HG03521 (cell line): Measurements from ENCODE around the gene SLC25A39.
"Not testable (repeated sequence)": the region's sequence is repeated elsewhere in the genome, so short reads cannot be mapped to it uniquely, and the experiment has no call there.

Experiments used
- ATAC-seq: cut with Tn5 transposase; IDR thresholded peaks from one replicate; pipeline ENCODE4 v1.9.1; 2021; ENCODE audit warnings: mild to moderate bottlenecking, moderate library complexity; ENCODE audit not compliant: unreplicated experiment

Gene SLC25A39

DNA sequence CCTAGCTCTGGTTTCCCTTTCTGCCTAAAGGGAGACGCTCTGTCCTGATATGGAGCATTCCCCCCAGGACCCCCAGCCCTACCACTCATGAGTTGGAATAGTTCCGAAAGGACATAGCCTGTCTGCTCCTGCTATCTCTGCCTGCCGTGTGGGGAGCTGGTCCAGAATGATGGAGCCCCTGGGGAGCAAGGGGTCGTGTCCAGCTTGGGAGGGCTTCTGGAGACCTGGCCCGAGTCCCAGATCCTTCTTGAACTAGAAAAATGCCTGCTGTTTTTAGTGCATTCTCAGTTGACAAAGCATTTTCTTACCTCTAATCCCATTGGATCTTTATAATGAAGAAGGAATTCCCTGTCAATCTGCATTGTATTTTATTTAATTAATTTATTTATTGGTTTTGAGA, 11.3 kb upstream of the SLC25A39 start:
- ATAC-seq: no peak

DNA sequence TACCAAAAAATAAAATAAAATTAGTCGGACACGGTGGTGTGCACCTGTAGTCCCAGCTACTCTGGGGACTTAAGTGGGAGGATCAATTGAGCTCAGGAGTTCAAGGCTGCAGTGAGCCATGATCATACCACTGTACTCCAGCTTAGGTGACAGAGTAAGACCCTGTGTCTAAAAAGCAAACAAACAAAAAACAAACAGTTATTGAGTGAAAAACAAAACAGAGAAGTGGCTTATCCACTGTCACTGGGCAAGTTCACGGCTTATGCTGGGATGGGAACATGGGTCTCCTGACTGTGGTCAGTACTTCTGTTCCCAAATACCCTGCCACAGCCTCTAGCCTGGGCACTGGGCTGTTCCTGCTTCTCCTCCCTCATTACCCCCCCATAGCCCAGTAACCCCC, 10.9 kb upstream of the SLC25A39 start:
- no peak for ATAC-seq

DNA sequence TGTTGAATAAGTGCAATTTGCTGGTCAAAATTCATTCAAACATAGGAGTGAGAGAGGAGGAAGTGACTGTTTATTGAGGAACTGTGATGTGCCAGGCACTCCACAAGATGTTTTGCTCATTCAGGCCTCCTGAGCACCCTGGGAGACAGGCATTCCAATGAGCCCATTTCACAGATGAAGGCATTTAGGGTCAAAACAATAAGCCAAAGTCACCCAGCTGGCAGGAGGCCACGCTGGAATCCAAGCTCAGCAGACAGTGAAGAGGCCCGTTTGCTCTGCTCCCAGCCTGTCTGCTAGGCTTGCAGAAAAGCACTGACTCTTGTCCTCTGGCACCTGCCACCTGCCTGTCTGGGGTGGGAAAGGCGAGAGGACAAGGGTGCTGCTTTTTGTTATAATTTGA, 10.1 kb upstream of the SLC25A39 start:
- no peak for ATAC-seq

DNA sequence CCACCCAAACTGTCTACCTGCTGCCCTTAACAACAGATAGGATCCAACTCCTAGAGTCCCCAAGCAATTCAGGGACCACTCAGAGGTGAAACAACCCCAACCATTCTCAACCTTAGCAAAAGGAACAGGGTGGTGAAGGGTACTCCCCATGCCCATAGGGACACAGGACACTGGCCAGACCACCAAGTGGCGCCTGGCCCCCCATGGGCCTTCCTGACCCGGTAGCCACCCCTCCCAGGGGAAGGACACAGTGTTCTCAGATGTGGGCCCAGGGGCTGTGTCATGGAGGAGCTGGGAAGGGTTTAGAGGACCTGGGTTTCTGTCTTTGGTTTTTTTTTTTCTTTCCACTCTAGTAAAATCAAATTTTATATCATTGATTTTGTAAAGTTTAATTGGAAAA, 9.7 kb upstream of the SLC25A39 start:
- no peak for ATAC-seq

DNA sequence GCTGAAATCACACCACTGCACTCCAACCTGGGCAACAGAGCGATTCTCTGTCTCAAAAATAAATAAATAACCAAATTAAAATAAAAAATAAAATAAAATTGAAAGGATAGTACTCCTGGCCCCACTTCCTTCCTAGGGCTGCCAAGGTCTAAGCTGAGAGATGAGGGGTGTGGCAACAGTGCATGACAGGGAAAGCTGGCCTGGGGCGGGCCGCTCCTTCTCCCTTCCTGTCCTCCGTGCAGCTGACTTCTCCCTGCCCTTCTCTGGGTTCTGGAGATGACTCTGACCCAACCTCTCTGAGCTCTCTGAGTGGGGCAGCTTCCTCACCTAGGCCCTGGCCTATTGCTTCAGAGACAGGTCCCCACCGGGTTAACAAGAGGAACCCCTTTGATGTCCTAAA, 8.7 kb upstream of the SLC25A39 start:
- ATAC-seq: no peak

DNA sequence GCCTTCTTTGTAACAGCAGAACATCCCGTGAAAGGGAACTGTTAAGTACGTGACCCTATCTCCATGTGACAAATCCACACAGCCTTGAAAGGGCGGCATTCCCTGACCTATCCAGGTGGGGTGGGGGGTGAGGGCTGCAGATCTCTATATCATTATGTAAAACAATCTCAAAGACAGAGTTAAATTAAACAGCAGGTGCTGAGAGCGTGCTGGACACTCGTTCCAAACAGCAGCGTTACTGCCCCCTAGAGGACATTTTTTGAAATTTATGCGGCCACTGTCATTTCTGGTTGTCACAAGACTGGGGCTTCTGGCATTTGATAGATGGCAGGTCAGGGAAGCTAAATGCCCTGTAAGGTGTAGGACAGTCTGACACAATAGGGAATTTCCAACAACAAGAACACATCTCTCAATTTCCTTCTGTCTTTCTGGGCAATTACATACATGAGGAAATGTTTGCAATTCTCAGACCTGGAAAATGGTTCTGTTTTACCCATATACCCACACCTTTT, 6.7 kb upstream of the SLC25A39 start:
- no peak for ATAC-seq

DNA sequence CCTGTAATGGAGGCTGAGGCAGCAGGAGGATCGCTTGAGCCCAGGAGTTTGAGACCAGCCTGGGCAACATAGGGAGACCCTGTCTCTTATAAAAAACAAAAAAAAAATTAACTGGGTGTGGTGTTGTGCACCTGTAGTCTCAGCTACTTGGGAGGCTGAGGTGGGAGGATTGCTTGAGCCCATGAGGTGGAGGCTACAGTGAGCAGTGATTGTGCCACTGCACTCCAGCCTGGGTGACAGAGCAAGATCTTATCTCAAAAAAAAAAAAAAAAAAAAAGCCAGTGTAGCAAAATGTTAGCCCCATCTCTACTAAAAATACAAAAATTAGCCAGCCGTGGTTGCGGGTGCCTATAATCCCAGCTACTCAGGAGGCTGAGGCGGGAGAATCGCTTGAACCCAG, 5.6 kb upstream of the SLC25A39 start:
- not testable (repeated sequence) for ATAC-seq

DNA sequence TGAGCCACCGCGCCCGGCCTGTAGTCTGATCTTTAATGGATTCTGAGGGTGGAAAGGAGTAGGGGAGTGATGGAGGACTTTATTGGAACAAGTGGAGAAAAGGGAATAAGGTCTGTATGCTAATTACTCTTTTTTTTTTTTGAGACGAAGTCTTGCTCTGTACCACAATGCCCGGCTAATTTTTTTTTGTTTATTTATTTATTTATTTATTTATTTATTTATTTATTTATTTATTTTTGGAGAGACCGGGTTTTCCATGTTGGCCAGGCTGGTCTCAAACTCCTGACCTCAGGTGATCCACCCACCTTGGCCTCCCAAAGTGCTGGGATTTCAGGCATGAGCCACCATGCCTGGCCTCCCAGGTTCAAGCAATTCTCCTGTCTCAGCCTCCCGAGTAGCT, 4.9 kb upstream of the SLC25A39 start:
- ATAC-seq: not testable (repeated sequence)

DNA sequence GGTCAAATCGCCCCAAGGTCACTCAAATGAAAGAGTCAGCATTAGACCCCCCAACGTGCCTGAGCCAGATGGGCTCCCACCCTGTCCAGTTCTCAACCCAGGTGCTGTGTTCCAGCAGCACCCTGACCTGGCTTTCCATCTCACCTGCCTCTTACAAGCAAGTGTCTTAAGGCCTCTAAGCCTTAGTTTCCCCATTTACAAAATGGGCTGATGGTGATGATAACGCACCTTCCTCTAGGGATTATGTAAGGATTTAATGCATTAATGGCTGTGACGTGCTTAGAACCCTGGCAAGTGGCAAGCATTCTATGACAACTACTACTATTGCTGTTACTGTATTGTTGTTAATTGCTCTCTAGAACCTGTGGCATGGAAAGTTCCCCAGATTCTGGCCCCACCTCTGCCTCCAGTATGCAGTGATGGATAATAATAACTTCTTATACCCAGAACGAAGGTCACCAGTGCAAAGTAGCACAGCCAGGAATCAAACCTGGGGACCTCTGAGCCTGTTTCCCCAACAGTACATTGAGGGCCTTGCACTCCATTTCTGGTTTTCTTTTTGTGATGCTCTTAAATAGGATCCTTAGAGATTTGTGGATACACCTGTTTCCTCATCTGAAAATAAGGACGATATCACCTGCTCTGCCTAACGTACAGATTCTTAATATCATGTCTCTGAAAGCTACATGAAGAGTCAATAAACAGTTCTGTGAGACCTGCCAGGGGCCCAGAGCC, 3.3 kb upstream of the SLC25A39 start:
- no peak for ATAC-seq

DNA sequence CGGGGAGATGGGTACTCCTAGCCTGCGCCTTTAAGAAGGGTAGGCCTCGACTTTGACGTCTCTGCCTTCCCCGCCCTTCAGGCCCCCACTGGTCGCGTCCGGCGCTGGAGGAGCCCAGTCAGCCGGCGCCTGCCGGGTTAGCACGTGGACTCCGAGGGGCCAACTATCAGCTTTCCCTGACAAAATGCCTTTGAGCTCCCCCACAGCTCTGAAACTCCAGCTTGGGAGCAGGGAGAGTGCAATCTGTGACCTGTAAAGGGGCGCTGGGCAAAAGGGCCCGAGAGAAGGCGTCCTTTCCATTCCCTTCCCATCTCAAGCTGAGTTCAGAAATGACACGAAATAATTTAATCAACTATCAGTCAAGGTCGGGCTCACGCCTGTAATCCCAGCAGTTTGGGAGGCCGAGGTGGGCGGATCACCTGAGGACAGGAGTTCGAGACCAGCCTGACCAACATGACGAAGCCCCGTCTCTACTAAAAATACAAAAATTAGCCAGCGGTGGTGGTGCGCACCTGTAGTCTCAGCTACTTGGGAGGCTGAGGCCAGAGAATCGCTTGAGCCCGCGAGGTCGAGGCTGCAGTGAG, 2.3 kb upstream of the SLC25A39 start:
- ATAC-seq: peak; percentile 50

DNA sequence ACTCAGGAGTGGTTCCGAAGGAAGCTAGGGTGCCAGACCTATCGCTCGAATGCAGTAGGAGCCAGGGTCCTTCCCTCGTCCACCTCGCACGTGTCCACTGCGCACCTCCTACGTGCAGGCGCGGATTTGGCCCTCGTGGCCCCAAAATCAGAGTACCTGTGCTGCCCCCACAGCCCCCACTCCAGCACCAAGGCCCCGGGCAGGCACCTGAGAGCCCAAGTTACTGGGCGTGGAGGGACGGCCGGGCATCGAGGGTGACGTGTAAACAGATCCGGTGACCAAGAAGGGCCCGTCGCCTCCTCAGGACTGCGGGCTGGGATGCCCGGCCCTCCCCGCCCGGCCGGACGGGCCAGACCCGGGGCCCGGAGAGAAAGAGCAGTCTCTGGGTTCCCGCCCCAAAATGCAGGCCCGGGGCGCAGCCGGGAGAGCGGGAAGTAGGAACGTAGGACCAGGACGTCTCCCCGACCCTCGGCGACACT, 492 bp downstream of the SLC25A39 start:
- no peak for ATAC-seq

DNA sequence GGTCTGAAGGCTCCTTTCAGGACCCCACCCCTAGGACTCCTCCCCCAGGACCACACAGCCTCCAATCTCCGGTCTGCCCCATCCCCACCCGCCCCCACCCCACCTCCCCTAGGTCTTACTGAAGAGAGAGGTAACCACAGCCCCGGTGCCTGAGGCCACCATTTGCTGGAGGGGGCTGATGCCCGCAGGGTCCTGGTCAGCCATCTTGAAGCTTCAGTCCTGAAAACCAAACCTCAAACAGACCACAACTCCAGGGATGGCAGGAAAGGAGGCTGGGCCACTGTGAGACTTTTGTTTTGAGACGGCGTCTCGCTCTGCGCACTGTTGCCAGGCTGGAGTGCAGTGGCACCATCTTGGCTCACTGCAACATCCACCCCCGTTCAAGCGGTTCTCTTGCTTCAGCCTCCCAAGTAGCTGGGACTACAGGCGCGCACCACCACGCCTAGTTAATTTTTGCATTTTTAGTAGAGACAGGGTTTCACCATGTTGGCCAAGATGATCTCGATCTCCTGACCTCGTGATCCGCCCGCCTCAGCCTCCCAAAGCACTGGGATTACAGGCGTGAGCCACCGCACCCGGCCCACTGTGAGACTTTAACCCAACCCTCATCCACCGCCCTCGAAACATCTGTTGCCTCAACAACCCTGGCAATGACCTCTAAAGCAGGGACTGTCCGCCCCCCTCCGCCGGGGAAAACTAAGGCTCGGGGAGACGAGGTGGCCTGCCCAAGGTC, 1.1 kb downstream of the SLC25A39 start:
- no peak for ATAC-seq

DNA sequence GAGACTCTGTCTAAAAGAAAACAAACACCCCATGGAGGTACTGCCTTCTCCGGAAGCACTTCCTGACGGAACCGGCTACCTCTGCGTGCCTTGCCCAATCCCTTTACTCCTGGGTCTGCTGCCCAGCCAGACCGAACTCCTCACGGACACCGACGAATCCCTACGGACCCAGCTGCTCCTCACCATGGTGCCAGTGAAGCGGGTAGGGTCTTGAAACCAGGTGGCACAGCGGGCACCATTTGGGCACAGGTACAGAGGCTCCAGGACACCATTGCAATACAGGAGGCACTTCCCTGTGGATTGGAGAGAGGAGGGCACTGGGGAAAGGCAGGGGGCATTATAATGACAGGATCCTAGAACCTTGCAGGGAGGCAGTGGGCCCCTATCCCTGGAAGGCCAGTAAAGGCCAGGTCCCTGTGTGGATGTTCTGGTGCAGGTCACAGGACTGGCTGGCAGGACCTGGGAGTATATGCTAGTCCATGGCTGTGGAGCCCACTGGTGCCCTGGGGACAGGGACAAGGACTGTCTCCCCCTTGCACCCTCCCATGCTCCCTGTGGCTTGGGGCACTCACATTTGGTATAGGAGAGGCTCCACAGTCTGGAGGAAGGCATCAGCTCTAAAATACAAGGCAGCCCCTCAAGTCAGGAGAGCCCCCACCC, 2.3 kb downstream of the SLC25A39 start:
- ATAC-seq: no peak

DNA sequence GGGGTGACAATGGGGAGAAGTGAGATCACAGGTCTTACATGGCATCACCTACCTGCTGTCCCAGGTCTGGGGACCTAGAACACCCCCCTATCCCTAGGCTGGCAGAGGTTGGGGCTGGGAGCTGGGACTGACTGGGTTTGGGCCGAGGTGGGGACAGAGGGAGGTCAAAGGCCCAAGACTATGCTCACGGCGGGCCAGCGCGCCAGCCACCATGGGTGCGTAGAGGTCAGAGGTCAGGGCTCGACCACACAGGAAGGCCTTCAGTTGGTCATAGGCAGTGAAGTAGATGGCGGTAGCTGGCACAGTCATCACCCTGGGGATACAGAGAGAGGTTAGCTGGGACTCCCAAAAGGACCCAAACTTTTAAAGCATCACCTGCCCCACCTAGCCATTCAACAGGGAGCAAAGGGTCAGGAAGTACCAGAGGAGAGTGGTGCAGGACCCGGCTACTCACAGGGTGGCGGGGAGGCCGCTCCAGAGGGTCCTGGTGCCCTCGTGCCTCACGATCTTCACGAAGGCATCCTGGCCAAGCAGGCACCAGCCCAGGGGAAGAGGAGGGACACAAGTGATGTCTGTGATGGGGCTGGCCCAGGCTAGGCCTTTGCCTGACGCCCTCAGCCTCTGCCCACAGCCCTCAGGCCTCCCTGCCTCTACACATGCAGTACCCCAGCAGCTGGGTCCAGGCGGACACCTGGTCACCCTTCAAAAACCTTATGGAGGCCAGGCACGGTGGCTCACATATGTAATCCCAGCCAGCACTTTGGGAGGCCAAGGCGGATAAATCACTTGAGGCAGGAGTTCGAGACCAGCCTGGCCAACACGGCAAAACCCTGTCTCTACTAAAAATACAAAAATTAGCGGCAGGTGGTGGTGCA, 3.1 kb downstream of the SLC25A39 start:
- no peak for ATAC-seq

DNA sequence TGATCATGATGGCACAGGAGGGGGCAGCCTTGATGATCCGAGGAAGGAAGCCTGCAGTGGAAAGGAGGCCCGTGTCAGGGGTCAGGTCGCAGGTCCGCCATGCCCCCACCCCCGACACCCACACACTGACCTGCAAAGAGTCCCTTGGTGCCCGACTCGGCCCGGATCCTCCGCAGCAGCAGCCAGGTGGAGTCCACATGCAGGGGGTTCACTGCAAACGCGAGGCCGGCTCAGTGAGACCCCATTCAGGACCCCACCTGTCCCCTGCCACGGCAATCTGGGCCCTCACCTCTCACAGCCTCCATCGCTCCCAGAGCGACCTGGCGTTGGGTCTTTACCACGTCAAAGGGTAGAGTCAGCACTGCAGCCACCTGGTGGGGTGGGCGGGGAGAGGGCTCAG, 4.6 kb downstream of the SLC25A39 start:
- no peak for ATAC-seq

DNA sequence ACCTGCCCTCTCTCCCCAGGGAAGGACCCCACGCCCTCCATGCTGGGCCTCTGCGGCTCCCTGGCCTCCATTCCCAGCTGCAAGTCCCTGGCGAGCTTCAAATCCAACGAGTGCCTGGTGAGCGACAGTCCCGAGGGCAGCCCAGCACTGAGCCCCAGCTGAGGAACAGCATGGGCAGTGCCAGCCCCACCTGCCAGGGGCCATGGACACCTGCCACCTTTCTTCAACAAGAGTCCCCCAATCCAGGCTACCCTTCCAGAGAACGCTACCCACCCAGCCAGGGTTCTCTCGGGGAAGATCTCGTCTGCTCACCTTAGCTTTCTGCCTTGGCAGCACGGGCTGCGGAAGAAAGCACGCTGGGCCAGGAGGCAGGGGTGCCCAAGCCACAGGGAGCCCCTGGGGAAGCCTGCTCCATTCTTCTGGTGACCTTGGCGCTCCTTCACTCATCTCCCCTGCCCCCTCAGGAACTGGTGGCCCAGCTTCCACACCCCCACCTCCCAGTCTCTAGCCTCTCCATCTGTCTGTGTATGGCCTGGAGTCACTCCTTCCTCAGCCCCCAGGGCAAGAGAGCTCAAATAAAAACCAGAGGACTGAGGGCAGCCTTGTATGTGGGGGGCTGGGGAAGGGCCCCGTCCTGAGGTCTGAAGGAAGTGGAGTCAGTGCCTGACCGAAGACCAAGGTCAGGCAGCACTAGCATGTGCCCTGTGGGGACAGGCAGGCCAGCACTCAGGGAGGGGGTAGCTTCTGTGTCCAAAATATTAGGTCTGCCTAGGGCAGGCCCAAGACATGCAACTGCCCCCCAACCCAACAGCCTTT, 6.3 kb downstream of the SLC25A39 start:
- no peak for ATAC-seq

DNA sequence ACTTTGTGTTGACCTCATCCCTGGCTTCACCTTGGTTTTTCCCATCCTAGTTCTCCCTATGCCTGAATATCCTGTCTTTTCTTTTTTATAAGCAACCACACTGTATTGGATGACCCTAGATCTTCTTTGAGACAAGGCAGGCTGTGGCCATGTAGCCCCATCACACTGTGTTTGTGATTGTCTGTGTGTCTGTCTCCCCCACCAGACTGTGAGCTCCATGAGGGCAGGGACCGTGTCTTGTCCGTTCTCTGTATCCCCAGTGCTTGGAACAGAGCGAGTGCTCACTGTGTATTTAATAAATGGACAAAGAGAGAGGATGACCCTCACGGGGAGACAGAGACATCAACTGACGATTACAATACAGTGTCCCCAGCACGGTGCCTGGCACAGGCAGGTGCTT, 7.1 kb downstream of the SLC25A39 start:
- no peak for ATAC-seq

DNA sequence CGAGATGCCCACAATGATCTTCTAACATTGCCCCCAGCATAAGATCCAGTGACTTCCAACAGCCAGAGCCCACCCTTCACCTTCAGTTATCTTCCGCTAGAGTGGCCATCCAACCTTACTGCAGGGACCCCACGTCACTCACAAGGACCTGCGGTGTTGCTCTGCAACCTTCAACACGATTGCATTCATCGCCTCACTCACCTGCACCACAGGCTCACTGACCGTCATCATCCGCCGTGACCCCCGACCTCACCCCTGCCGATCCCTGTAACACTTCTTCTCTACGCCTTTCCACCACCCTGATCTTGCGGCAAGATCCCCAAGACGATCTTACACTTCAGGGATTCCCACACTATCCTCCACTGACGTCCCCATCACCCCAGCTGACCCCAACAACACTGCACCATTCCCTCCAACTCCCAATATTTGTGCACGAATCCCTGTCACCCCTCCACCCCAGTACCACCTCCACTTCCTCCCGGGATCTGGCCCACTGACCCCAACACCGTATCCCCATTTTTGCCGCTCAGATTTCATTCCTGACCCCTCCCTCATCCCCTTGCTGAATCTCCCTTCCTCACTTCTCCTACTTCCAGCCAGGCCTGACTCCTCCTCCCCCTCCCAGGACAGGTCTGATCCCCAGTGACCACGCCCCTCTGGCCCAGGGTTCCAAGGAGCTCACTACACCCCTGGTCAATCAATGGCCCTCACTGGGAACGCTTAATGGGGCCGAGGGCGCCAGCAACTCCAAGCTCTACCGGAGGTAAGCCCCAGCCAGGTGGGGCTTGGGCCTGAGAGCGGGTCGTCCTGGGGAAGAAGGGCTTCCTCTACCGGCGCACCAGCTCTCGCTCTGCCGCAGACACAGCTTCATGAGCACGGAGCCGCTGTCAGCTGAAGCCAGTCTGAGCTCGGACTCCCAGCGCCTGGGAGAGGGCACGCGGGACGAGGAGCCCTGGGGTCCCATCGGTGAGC, 8.6 kb downstream of the SLC25A39 start:
- ATAC-seq: no peak
